Body of pancreas (tissue), 4 donors: ENCODE data around the gene CRYZL1.

Source experiments
- CTCF ChIP-seq, 7 experiments: fragments of 450-650 bp in 4 of 7; fragments of 200-600 bp in 3 of 7; sonication (generic) in 3 of 7; IDR thresholded peaks; one replicate each; pipeline ENCODE4 v1.5.1; 2016 to 2019; ENCODE audit warnings: antibody characterized with exemption in 7 of 7
- POLR2A ChIP-seq, 3 donors: fragments of 450-650 bp; IDR thresholded peaks; one replicate each; pipeline ENCODE4 v1.6.1; 2016; ENCODE audit warnings: antibody characterized with exemption in 3 of 3, mild to moderate bottlenecking in 2 of 3

GRCh38 chr21:33544451-33545195 lies 96.9 kb downstream of the CRYZL1 start:
- TF ChIP-seq POLR2A (IDR thresholded peaks at IDR 0.05) (no peak), CTCF (IDR thresholded peaks at IDR 0.05) (no peak)
